K562 (cell line): ENCODE results near the gene ZKSCAN4. TPM values are rescaled to one million over a fixed set of nuclear protein-coding genes. Genes with fewer than 3 reads are reported as not detected.

Experiments
- CBX5 ChIP-seq: IDR thresholded peaks from 2 replicates; pipeline ENCODE4 v1.6.1; 2014; ENCODE audit warnings: low read depth, borderline replicate concordance
- CHD7 ChIP-seq: fragments of 200-600 bp; sonication (generic); IDR thresholded peaks from one replicate; pipeline ENCODE4 v1.6.1; 2012; ENCODE audit warnings: mild to moderate bottlenecking, low read depth, low read length, inconsistent platforms
- FOXK2 ChIP-seq, 2 experiments: fragments of 450-650 bp; IDR thresholded peaks in 1 of 2; conservative IDR thresholded peaks in 1 of 2; 2 replicates each; pipeline ENCODE4 v1.6.1; 2016; ENCODE audit warnings: low read depth in 2 of 2, mild to moderate bottlenecking in 1 of 2
- GTF2E2 ChIP-seq: fragments of 200-800 bp; sonication (Bioruptor generic); IDR thresholded peaks from 2 replicates; pipeline ENCODE4 v1.6.1; 2016; ENCODE audit warnings: missing genetic modification characterization, missing compliant biosample characterization
- HEY1 ChIP-seq: fragments of 250-450 bp; sonication (Bioruptor Pico); IDR thresholded peaks from 2 replicates; pipeline ENCODE4 v1.5.0; 2020; ENCODE audit warnings: mild to moderate bottlenecking, moderate library complexity, borderline replicate concordance
- MTA3 ChIP-seq: fragments of 450-650 bp; formaldehyde crosslinking; IDR thresholded peaks from 2 replicates; pipeline ENCODE4 v1.6.1; 2017; ENCODE audit warnings: mild to moderate bottlenecking, borderline replicate concordance
- NCOR1 ChIP-seq: fragments of 450-650 bp; IDR thresholded peaks from 2 replicates; pipeline ENCODE4 v1.6.1; 2016; ENCODE audit warnings: mild to moderate bottlenecking, moderate library complexity
- SLC30A9 ChIP-seq: fragments of 250-450 bp; sonication (Bioruptor Pico); IDR thresholded peaks from 2 replicates; pipeline ENCODE4 v1.8.0; 2022; ENCODE audit warnings: mild to moderate bottlenecking, moderate library complexity
- ZNF175 ChIP-seq: fragments of 200-800 bp; sonication (Bioruptor generic); IDR thresholded peaks from 2 replicates; pipeline ENCODE4 v1.6.1; 2016; ENCODE audit warnings: low read depth, mild to moderate bottlenecking, missing genetic modification characterization, missing compliant biosample characterization
- ZNF282 ChIP-seq: sonication (generic); formaldehyde crosslinking; IDR thresholded peaks from 2 replicates; pipeline ENCODE4 v1.8.1; 2023; ENCODE audit warnings: missing genetic modification reagents
- polyA plus RNA-seq, 8 experiments: library from polyadenylated mRNA; depleted of rRNA in 4 of 8; stranded (reverse) in 5 of 8; unstranded in 3 of 8; fragments of >200 nt; fragmentation: Nextera tagmentation in 2 of 8; fragmentation: Illumina TruSeq in 1 of 8; extraction: Ambion mirVana in 2 of 8; extraction: Trizol in 1 of 8; gene quantifications; 2 replicates each; pipeline versions ENCODE4 v1.2.1 to v1.2.3, GENCODE V29; 2011 to 2014; ENCODE audit warnings: inconsistent platforms in 1 of 8, missing spikeins in 1 of 8
- total RNA-seq, 7 experiments: library from RNA; depleted of rRNA in 6 of 7; stranded (reverse); fragments of >200 nt in 6 of 7; fragmentation: Illumina TruSeq in 2 of 7; extraction: Trizol in 2 of 7; gene quantifications; 2 replicates each; pipeline versions ENCODE4 v1.2.1 to v1.2.3, GENCODE V29; 2011 to 2021; ENCODE audit warnings: low replicate concordance in 1 of 7
- TF ChIP-seq, protein P1 (sequence below), 3 experiments: IDR thresholded peaks in 2 of 3; conservative IDR thresholded peaks in 1 of 3; 2 replicates each; pipeline ENCODE4 v1.5.1; 2011 to 2012; ENCODE audit warnings: low read length in 3 of 3, mild to moderate bottlenecking in 3 of 3, control low read depth in 2 of 3, improper control_type of control experiment in 1 of 3, inconsistent platforms in 1 of 3, low read depth in 1 of 3, mixed read lengths in 1 of 3, moderate library complexity in 1 of 3; ENCODE audit not compliant: insufficient read depth in 2 of 3

ZKSCAN4 gene
- total and polyA plus RNA-seq, 9 of the 15 experiments (the other 6 are each of a cell fraction or from before 2014, with no cell fraction given), result 1.2 to 5.3 (median 4.7) TPM

DNA sequence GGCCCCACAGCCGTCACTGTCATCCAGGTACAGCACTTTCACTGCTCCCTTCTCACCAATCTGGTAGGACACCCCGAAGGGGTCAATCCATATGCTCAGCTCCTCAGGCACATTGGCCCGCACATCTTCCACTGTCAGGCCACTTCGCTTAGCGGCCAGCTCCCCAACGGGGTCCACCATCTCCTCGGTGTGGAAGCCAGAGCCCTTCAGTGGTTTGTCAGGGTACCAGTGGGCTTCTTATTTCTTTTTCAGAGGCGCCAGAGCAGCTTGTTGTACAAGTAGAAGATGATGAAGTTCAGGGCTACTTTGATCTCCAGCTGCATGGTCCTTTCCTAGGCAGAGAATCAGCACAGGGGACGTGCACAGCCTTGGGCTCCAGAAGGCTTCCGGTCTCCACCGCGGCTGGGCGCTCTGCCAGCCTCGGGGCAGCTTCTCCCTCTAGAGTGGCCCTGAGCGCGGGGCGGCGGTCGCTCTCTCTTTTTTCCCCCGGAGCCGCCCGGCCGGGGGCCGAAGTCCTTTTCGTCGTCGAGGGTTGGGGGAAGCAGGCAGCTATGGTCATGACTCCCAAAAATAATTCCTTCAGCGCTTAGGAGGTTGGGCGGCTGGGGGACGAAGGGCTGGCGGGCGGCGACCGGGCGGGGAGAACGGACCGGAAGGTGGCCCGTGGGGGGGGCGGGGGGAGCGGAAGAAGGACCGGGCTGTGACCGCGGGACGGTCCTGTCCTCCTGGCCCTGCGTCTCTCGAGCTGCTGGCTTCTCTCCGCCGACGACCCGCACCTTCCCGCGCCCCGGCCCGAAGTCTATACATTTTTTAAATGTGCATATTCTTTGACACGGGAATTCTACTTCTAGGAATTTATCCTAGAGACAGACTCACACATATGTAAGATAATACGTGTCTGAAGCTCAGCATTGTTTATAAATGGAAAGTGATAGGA, 33.5 kb downstream of the ZKSCAN4 start (continued):
- TF ChIP-seq, protein P1, sequence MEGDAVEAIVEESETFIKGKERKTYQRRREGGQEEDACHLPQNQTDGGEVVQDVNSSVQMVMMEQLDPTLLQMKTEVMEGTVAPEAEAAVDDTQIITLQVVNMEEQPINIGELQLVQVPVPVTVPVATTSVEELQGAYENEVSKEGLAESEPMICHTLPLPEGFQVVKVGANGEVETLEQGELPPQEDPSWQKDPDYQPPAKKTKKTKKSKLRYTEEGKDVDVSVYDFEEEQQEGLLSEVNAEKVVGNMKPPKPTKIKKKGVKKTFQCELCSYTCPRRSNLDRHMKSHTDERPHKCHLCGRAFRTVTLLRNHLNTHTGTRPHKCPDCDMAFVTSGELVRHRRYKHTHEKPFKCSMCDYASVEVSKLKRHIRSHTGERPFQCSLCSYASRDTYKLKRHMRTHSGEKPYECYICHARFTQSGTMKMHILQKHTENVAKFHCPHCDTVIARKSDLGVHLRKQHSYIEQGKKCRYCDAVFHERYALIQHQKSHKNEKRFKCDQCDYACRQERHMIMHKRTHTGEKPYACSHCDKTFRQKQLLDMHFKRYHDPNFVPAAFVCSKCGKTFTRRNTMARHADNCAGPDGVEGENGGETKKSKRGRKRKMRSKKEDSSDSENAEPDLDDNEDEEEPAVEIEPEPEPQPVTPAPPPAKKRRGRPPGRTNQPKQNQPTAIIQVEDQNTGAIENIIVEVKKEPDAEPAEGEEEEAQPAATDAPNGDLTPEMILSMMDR (IDR thresholded peaks at IDR 0.05 in 2 of 3, conservative IDR thresholded peaks at IDR 0.05 in 1 of 3; ENCODE audit: insufficient read depth in 2 of 3, low read depth in 1 of 3, low read length in 3 of 3), result peak in 2 of 3 experiments; percentile 13 to 32; a peak in 1 of 6 replicates
- TF ChIP-seq FOXK2 (conservative IDR thresholded peaks at IDR 0.05 in 1 of 2, IDR thresholded peaks at IDR 0.05 in 1 of 2; ENCODE audit: low read depth in 2 of 2) (no peak), ZNF282 (CRISPR knock-in tag) (no peak), CBX5 (no peak), HEY1 (no peak), NCOR1 (peak; percentile 8; the same call in 1 of the 2 replicates), GTF2E2 (tag) (peak; percentile 95), CHD7 (no peak), SLC30A9 (CRISPR knock-in tag) (no peak), ZNF175 (peak; percentile 71; the same call in 1 of the 2 replicates), MTA3 (no peak; the same call in 1 of the 2 replicates)
